ENCODE results near the gene VPS35L. TPM values are rescaled to one million over a fixed set of nuclear protein-coding genes. Genes with fewer than 3 reads are reported as not detected.

VPS35L gene
- total RNA-seq (2022) (14.2 and 25.4 TPM in 2 replicates), Bru-seq, nascent RNA (percentile 54 among the genes with signal in this experiment), BruChase-seq, experiment 1, labeled RNA remaining after a 6-hour chase (percentile 47 among the genes with signal in this experiment), BruChase-seq, experiment 2, labeled RNA remaining after a 2-hour chase (percentile 45 among the genes with signal in this experiment)
- long read RNA-seq, transcript VPS35L-203 (31 exons, 3,855 nt): major isoform, 18 of 26 reads
- long read RNA-seq, partial matches to known transcripts: 3 of 26 reads
- long read RNA-seq, other reads (novel, unspliced or antisense): 5 of 26 reads

GRCh38 chr16:19555186-19555937 lies at the start of gene VPS35L:
VPS35L (plus strand) TSS chr16:19555703; CDS start chr16:19555730, 27 bp downstream.
- peak; percentile 94 for DNase-seq
- Mint-ChIP-seq H3K27ac (ENCODE audit: unreplicated experiment) (peak within 1 kb of the TSS; percentile 66), H3K9me3 (ENCODE audit: low read depth, unreplicated experiment) (no peaks in the 10 kb centered on the region), H3K4me1 (ENCODE audit: low read depth, unreplicated experiment) (no peaks in the 10 kb centered on the region), H3K4me3 (ENCODE audit: low read depth, unreplicated experiment) (peak within 1 kb of the TSS; percentile 71), H3K27me3 (ENCODE audit: unreplicated experiment) (no peaks in the 10 kb centered on the region), H3K36me3 (ENCODE audit: insufficient read depth, unreplicated experiment) (peaks cover 13% of the 10 kb centered on the region)
- BruUV-seq (replicated peaks): no TSS peak
- CTCF ChIA-PET: interaction anchor here (0.5 to 2.2 kb wide), 11 partner anchors 8 to 1965 kb away, joined by 3 to 13 read pairs (median 3); partner anchors contain the start of gene CCP110
- peak; percentile 51 for TF ChIP-seq CTCF (IDR thresholded peaks at IDR 0.05; ENCODE audit: unreplicated experiment)
- intact Hi-C loops (cut with micrococcal nuclease; ENCODE audit: unreplicated experiment): no loop called here

- no TSS peak for BruUV-seq (replicated peaks)
- H3K27ac Mint-ChIP-seq (ENCODE audit: unreplicated experiment): peak overlapping the region; percentile 12
- DNase-seq: no peak
- H3K4me3 Mint-ChIP-seq (ENCODE audit: low read depth, unreplicated experiment): no peak overlapping the region
- intact Hi-C loops (cut with micrococcal nuclease; ENCODE audit: unreplicated experiment): loop anchor here (10.0 kb wide), 1 partner anchor 522 kb away; the partner anchor contains the start of gene TMC7
- peaks cover 15% of the 10 kb centered on the region for H3K4me1 Mint-ChIP-seq (ENCODE audit: low read depth, unreplicated experiment)
- no peaks in the 10 kb centered on the region for H3K9me3 Mint-ChIP-seq (ENCODE audit: low read depth, unreplicated experiment)
- CTCF ChIA-PET: interaction anchor here (0.9 kb wide), 1 partner anchor 152 kb away, joined by 3 read pairs; no protein-coding TSS in a partner anchor
- peaks cover 73% of the 10 kb centered on the region for H3K36me3 Mint-ChIP-seq (ENCODE audit: insufficient read depth, unreplicated experiment)
- H3K27me3 Mint-ChIP-seq (ENCODE audit: unreplicated experiment): no peaks in the 10 kb centered on the region
- TF ChIP-seq CTCF (IDR thresholded peaks at IDR 0.05; ENCODE audit: unreplicated experiment): no peak
Observed at GRCh38 chr16:19506965-19507364, 48.5 kb upstream of the VPS35L start.

GRCh38 chr16:19507867-19508266 lies 47.6 kb upstream of the VPS35L start:
- Mint-ChIP-seq H3K27me3 (ENCODE audit: unreplicated experiment) (no peaks in the 10 kb centered on the region), H3K4me3 (ENCODE audit: low read depth, unreplicated experiment) (no peak overlapping the region), H3K4me1 (ENCODE audit: low read depth, unreplicated experiment) (peaks cover 15% of the 10 kb centered on the region), H3K36me3 (ENCODE audit: insufficient read depth, unreplicated experiment) (peaks cover 69% of the 10 kb centered on the region), H3K27ac (ENCODE audit: unreplicated experiment) (peak overlapping the region; percentile 12), H3K9me3 (ENCODE audit: low read depth, unreplicated experiment) (no peaks in the 10 kb centered on the region)
- TF ChIP-seq CTCF (IDR thresholded peaks at IDR 0.05; ENCODE audit: unreplicated experiment): no peak
- CTCF ChIA-PET: no interaction called here
- intact Hi-C loops (cut with micrococcal nuclease; ENCODE audit: unreplicated experiment): loop anchor here (10.0 kb wide), 1 partner anchor 523 kb away; the partner anchor contains the start of gene TMC7
- DNase-seq: no peak
- no TSS peak for BruUV-seq (replicated peaks)

GRCh38 chr16:19512297-19512696 lies 43.2 kb upstream of the VPS35L start:
- DNase-seq: no peak
- Mint-ChIP-seq H3K27me3 (ENCODE audit: unreplicated experiment) (no peaks in the 10 kb centered on the region), H3K27ac (ENCODE audit: unreplicated experiment) (no peak overlapping the region), H3K4me1 (ENCODE audit: low read depth, unreplicated experiment) (peaks cover 18% of the 10 kb centered on the region), H3K36me3 (ENCODE audit: insufficient read depth, unreplicated experiment) (peaks cover 56% of the 10 kb centered on the region), H3K9me3 (ENCODE audit: low read depth, unreplicated experiment) (no peaks in the 10 kb centered on the region), H3K4me3 (ENCODE audit: low read depth, unreplicated experiment) (no peak overlapping the region)
- BruUV-seq (replicated peaks): no TSS peak
- intact Hi-C loops (cut with micrococcal nuclease; ENCODE audit: unreplicated experiment): no loop called here
- CTCF ChIA-PET: no interaction called here
- no peak for TF ChIP-seq CTCF (IDR thresholded peaks at IDR 0.05; ENCODE audit: unreplicated experiment)

Data from Calu3 (cell line).